SU-DHL-6 (cell line): ENCODE data around the gene RNASE8.

ENCODE experiments used
- H2AFZ ChIP-seq: fragments of 200-600 bp; sonication (generic); 2 replicates; pipeline ENCODE4 v1.6.1; 2014; ENCODE audit warnings: low read depth, mild to moderate bottlenecking, moderate library complexity, mixed read lengths, antibody characterized with exemption, low read length; ENCODE audit not compliant: severe bottlenecking
- H3F3A ChIP-seq: fragments of 200-600 bp; shearing (Covaris generic); 2 replicates; pipeline ENCODE4 v1.6.0; 2016; ENCODE audit warnings: antibody characterized with exemption, mild to moderate bottlenecking; ENCODE audit not compliant: insufficient read depth
- H3K27ac ChIP-seq: fragments of 200-600 bp; sonication (generic); 2 replicates; pipeline ENCODE4 v1.5.1; 2016; ENCODE audit warnings: low read depth, mild to moderate bottlenecking, low read length, moderate library complexity, mixed read lengths
- H3K27me3 ChIP-seq: fragments of 200-600 bp; sonication (generic), shearing (Covaris generic); 2 replicates; pipeline ENCODE4 v1.6.0; 2014; ENCODE audit warnings: mild to moderate bottlenecking, low read length
- H3K36me3 ChIP-seq: fragments of 200-600 bp; sonication (generic); 2 replicates; pipeline ENCODE4 v1.6.1; 2014; ENCODE audit warnings: mild to moderate bottlenecking, low read length, mixed read lengths
- H3K4me2 ChIP-seq: fragments of 300-600, 200-600 bp; shearing (Covaris generic), sonication (generic); 2 replicates; pipeline ENCODE4 v1.6.0; 2014; ENCODE audit warnings: low read length, low read depth, mild to moderate bottlenecking; ENCODE audit not compliant: poor library complexity, severe bottlenecking
- H3K4me3 ChIP-seq: fragments of 200-600 bp; sonication (generic); 2 replicates; pipeline ENCODE4 v1.5.1; 2014; ENCODE audit warnings: antibody characterized with exemption, low read length, mild to moderate bottlenecking, mixed read lengths; ENCODE audit not compliant: insufficient read depth, poor library complexity, severe bottlenecking
- H3K79me2 ChIP-seq: fragments of 200-600 bp; sonication (generic); 2 replicates; pipeline ENCODE4 v1.6.1; 2014; ENCODE audit warnings: mild to moderate bottlenecking, low read length, moderate library complexity; ENCODE audit not compliant: insufficient read depth
- H3K9ac ChIP-seq: fragments of 200-600 bp; sonication (generic); 2 replicates; pipeline ENCODE4 v1.7.0; 2014; ENCODE audit warnings: mild to moderate bottlenecking, low read length
- H3K9me2 ChIP-seq: fragments of 200-600 bp; sonication (generic); replicated peaks from 2 replicates; pipeline ENCODE4 v1.6.1; 2014; ENCODE audit warnings: low read length; ENCODE audit not compliant: insufficient read depth
- H3K9me3 ChIP-seq: fragments of 200-600 bp; sonication (generic); 2 replicates; pipeline ENCODE4 v1.6.1; 2014; ENCODE audit warnings: low read length, mixed read lengths; ENCODE audit not compliant: insufficient read depth
- H4K20me1 ChIP-seq: fragments of 200-600 bp; sonication (generic); 2 replicates; pipeline ENCODE4 v1.6.1; 2014; ENCODE audit warnings: low read depth, mild to moderate bottlenecking, antibody characterized with exemption, low read length, moderate library complexity, mixed read lengths
- CTCF ChIP-seq: fragments of 200-600 bp; sonication (generic); IDR thresholded peaks from one replicate; pipeline ENCODE4 v1.5.1; 2017; ENCODE audit warnings: antibody characterized with exemption, mild to moderate bottlenecking, low read length, moderate library complexity; ENCODE audit not compliant: insufficient read depth, poor library complexity, severe bottlenecking
- EZH2phosphoT487 ChIP-seq: fragments of 200-600 bp; sonication (generic), shearing (Covaris generic); conservative IDR thresholded peaks from 2 replicates; pipeline ENCODE4 v1.6.1; 2018; ENCODE audit warnings: mild to moderate bottlenecking, antibody characterized with exemption, low read length, moderate library complexity, mixed read lengths

The RNASE8 gene

GRCh38 chr14:21060614-21061346, 3.2 kb downstream of the RNASE8 start:
- H3K36me3 ChIP-seq = no peaks in the 10 kb centered on the region
- H3K79me2 ChIP-seq = no peaks in the 10 kb centered on the region
- TF ChIP-seq EZH2phosphoT487 = no peak
- no peak for TF ChIP-seq CTCF
- H2AFZ ChIP-seq = no peak overlapping the region
- no peak overlapping the region for H3K27ac ChIP-seq
- no peak overlapping the region for H3K9ac ChIP-seq
- no peaks in the 10 kb centered on the region for H3K9me3 ChIP-seq
- H3F3A ChIP-seq = no peaks in the 10 kb centered on the region
- no peaks in the 10 kb centered on the region for H4K20me1 ChIP-seq
- H3K9me2 ChIP-seq = no peaks in the 10 kb centered on the region
- no peaks in the 10 kb centered on the region for H3K27me3 ChIP-seq
- no peak overlapping the region for H3K4me2 ChIP-seq
- H3K4me3 ChIP-seq = no peak overlapping the region

DNA sequence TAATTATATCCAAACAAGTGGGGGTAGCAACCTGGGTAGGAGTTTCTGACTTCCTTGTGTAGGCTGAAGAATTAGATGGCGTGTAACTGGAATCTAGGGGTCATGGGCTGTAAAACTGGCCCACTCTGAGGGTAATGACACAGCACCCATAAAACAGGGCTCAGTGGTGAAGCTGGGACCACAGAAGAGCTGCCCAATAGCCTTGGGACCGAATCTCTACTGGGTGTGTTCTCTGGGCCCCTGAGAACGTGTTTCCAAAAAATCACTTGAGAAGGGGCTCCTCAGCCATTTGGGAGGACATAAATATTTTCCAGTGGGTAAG, 3.7 kb downstream of the RNASE8 start:
- no peaks in the 10 kb centered on the region for H3K79me2 ChIP-seq

DNA sequence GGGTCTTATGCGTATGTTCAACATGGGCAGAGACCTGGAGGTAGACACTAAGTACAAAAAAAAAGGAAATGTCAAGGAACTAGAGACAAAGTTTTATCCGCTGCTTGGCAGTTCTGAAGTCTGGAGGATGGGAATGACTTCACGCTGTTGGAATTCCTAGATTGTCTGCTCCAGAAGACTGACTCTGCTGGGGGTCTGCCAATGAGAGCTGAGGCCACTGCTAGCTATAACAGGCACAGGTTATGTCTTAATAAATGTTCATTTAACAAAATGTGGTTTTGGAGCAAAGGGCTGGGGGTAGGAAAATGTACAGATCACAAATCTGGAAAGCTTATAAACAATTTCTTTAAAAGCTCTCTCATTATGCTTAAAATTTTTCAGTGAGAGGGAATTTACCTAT, 5.9 kb downstream of the RNASE8 start:
- no peak for TF ChIP-seq CTCF
- no peak for TF ChIP-seq EZH2phosphoT487
- no peak overlapping the region for H3K4me2 ChIP-seq
- no peak overlapping the region for H3K9ac ChIP-seq
- H3K9me2 ChIP-seq = no peaks in the 10 kb centered on the region
- no peak overlapping the region for H2AFZ ChIP-seq
- H3K27me3 ChIP-seq = no peaks in the 10 kb centered on the region
- H3K4me3 ChIP-seq = no peak overlapping the region
- H3K79me2 ChIP-seq = no peaks in the 10 kb centered on the region
- H3K36me3 ChIP-seq = no peaks in the 10 kb centered on the region
- no peaks in the 10 kb centered on the region for H3F3A ChIP-seq
- H4K20me1 ChIP-seq = no peaks in the 10 kb centered on the region
- H3K9me3 ChIP-seq = no peaks in the 10 kb centered on the region
- no peak overlapping the region for H3K27ac ChIP-seq

More for the DNA sequence above, 3.7 kb downstream of the RNASE8 start:
- no peaks in the 10 kb centered on the region for H3F3A ChIP-seq
- H3K4me3 ChIP-seq = no peak overlapping the region
- no peaks in the 10 kb centered on the region for H3K36me3 ChIP-seq
- H3K9me2 ChIP-seq = no peaks in the 10 kb centered on the region
- no peaks in the 10 kb centered on the region for H3K27me3 ChIP-seq
- H3K4me2 ChIP-seq = no peak overlapping the region
- no peaks in the 10 kb centered on the region for H3K9me3 ChIP-seq
- TF ChIP-seq EZH2phosphoT487 (no peak), CTCF (no peak)
- H3K9ac ChIP-seq = no peak overlapping the region
- H4K20me1 ChIP-seq = no peaks in the 10 kb centered on the region
- no peak overlapping the region for H2AFZ ChIP-seq
- H3K27ac ChIP-seq = no peak overlapping the region
